GM12875 (cell line): Measurements from ENCODE around the gene DNM3.

Experiments used
- H3K4me3 ChIP-seq: one replicate; pipeline ENCODE4 v1.5.1; 2011; ENCODE audit warnings: low read depth, low read length, control low read depth
- TF ChIP-seq, protein P1 (sequence below): IDR thresholded peaks from 2 replicates; pipeline ENCODE4 v1.5.1; 2011; ENCODE audit warnings: low read depth, mild to moderate bottlenecking, control low read depth, inconsistent platforms, low read length, moderate library complexity, borderline replicate concordance; ENCODE audit not compliant: insufficient read depth

The DNM3 gene

DNA sequence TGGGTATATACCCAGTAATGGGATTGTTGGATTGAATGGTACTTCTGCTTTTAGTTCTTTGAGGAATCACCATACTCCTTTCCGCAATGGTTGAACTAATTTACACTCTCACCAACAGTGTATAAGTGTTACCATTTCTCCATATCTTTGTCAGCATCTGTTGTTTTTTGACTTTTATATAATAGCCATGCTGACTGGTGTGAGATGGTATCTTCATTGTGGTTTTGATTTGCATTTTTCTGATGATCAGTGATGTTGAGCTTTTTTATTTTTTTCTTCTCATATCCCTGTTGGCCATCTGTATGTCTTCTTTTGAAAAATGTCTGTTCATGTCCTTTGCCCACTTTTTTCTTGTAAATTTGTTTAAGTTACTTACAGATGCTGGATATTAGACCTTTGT, 14.1 kb downstream of the DNM3 start:
- H3K4me3 ChIP-seq, result no peak overlapping the region
- TF ChIP-seq, protein P1, sequence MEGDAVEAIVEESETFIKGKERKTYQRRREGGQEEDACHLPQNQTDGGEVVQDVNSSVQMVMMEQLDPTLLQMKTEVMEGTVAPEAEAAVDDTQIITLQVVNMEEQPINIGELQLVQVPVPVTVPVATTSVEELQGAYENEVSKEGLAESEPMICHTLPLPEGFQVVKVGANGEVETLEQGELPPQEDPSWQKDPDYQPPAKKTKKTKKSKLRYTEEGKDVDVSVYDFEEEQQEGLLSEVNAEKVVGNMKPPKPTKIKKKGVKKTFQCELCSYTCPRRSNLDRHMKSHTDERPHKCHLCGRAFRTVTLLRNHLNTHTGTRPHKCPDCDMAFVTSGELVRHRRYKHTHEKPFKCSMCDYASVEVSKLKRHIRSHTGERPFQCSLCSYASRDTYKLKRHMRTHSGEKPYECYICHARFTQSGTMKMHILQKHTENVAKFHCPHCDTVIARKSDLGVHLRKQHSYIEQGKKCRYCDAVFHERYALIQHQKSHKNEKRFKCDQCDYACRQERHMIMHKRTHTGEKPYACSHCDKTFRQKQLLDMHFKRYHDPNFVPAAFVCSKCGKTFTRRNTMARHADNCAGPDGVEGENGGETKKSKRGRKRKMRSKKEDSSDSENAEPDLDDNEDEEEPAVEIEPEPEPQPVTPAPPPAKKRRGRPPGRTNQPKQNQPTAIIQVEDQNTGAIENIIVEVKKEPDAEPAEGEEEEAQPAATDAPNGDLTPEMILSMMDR, result no peak

DNA sequence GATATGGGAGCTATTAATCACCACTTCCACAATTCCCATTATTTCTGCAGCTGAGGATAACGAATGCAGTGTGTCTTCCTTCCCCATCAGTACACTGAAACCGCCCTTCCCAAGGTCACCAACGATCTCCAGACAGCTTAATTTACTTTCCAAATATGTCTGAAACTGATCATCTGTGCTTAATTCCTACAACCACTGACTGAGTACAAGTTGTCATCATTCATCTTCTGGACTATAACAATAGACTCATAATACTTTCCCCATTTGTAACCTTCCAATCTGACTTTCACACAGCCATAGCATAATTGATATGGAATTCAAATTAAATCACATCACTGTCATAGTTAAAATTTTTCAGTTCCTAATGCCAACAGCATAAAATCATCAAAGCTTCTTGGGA, 17.4 kb downstream of the DNM3 start:
- no peak overlapping the region for H3K4me3 ChIP-seq
- TF ChIP-seq, protein P1, result no peak

DNA sequence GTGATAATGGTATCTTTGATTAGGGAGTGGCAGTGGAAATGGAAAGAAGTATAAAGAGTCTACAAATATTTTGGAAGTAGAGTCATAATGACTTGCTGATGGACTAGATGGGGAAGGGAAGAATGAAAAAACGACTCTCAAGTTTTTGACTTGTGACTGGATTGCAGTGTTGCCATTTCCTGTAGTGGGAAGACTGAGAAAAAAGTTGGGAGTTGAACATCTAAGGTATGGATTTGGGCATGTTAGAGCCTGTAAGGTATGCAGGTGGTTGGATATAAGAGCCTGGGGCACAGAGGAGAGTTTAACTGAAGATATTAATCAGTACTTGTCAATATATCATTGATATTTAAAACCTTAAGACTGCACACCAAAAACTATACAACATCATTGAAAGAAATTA, 19.4 kb downstream of the DNM3 start:
- TF ChIP-seq, protein P1, result no peak
- no peak overlapping the region for H3K4me3 ChIP-seq

DNA sequence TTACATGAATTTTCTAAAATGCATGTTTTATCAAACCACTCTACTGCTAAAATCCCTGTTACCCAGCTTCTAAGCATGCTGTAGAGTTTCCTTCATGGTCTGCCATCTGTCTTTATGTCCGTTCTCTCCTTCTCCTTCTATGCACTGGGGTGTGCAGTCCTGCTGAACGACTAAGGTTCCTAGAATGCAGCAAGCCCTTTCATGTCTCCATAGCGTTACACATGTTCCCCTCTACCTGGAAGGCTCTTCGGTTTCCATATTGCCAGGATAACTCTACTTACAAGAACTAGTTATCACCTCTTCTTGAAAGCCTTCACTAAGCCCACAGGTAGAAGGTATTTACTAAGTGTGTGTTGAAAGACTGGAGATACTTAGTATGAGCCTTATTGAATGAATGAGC, 22.2 kb downstream of the DNM3 start:
- H3K4me3 ChIP-seq, result no peak overlapping the region
- TF ChIP-seq, protein P1, result no peak

DNA sequence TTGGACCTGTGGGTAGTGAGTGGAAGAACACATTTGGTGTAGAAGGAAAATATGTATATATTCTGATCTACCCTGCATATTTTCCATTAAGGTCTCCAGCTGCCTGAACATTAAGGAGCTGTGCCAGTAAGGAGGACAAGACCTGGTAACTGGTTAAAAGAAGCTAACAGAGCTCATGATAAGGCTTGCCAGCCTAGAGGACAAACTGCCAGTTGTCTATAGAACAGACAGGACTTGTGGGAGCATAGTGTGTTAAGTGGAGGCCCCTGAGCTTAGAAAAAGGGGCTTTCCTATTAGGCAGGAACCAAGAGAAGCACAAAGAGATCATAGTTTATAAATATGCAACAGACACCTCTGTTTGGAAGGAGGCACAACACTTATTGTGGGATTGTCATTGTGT, 23.0 kb downstream of the DNM3 start:
- no peak overlapping the region for H3K4me3 ChIP-seq
- TF ChIP-seq, protein P1, result no peak

DNA sequence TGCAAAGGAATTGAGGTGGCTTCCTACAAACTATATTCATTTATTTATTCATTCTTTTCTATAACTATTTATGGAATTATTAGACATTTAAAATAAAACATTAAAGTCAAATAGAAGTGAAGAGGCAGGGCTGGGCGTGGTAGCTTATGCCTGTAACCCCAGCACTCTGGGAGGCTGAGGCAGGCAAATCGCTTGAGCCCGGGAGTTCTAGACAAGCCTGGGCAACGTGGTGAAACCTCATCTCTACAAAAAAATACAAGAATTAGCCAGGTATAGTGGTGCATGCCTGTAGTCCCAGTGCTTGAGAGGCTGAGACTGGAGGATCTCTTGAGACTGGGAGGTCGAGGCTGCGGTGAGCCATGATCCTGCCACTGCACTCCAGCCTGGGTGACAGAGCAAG, 23.8 kb downstream of the DNM3 start:
- H3K4me3 ChIP-seq, result no peak overlapping the region
- TF ChIP-seq, protein P1, result no peak

DNA sequence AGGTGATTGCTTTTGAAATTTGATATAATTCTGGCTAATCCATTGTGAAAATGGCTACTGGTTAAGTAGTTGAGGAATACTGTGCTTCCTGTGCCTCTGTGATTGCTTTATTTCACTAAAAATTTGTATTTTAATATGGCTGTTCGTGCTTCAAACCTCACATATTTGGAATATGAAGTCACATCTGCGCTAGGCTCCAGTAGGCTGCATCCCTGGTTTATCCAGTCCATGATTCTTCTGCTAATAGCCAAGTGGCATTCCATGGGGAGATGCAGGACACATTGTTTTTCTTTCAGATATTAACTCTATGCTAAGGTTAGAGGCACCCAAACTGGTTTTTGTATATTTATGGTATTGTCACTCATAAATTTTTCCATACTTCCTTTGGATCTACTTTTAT, 25.9 kb downstream of the DNM3 start:
- TF ChIP-seq, protein P1, result no peak
- no peak overlapping the region for H3K4me3 ChIP-seq
